ENCODE data around the gene CDK5R1. TPM values are rescaled to one million over a fixed set of nuclear protein-coding genes. Genes with fewer than 3 reads are reported as not detected.

The CDK5R1 gene
- polyA plus RNA-seq, 1 experiment = 0.22 TPM

DNA sequence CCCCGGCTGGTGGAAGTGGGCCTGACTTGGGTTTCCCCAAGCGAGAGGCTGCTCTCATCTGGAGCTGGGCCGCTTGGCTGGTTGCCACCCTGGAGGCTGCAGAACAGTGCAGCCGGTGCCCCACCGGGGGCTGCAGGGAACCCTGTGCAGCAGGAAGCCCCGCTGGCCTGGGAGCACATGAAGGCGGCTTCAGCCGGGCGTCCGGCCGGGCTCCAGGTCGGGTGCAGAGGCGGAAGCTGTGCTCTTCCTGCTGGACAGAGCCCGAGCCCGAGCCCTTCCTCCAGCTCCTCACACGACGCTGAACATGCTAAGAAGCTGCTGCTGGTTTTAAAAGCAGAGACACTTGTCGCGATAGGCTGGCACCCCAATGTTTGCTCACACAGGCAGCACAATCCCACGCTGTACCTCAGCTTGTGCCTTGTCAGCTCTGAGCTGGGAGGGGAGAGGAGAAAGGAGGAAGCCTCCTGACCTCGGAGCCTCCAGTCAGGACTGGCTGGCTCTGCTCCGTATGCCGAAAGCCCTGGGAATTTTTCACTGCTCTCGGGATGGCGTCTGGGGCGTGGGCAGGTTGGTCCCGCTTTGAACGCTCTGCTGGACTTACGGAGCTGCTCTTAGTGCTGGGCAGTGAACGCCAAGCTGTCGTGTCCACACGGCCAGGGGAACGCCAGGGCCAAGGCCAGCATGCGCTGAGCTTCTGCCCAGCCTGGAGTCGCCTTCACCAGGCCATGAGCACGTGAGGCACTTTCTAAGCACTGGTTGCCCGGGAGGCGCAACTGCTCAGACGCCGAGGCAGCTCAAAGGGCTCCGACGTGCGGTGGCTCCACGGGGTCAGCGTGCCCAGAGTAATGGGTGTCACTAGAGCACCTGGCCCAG, 8.8 kb downstream of the CDK5R1 start:
- peaks cover 6% of the 10 kb centered on the region for H3K27me3 ChIP-seq (ENCODE audit: control insufficient read depth, insufficient read depth, low read length)
- no peak overlapping the region for H3K4me3 ChIP-seq (ENCODE audit: low read depth, low read length)
- ChIA-PET POLR2A (interaction anchor here (1.0 kb wide), 1 partner anchor 52 kb away, joined by 4 read pairs; the partner anchor contains the start of gene PSMD11), CTCF (interaction anchor here (0.9 to 1.2 kb wide), 3 partner anchors 14 to 382 kb away, joined by 3 to 4 read pairs (median 3); partner anchors contain the start of gene MYO1D)
- no peaks in the 10 kb centered on the region; the same call in 1 of the 2 replicates for H3K9me3 ChIP-seq (ENCODE audit: control insufficient read depth, insufficient read depth, low read length)
- H3K27ac ChIP-seq (ENCODE audit: low read depth, low read length) = no peak overlapping the region
- DNase-seq (ENCODE audit: low read depth, low spot score) = no peak
- TF ChIP-seq, protein P1, sequence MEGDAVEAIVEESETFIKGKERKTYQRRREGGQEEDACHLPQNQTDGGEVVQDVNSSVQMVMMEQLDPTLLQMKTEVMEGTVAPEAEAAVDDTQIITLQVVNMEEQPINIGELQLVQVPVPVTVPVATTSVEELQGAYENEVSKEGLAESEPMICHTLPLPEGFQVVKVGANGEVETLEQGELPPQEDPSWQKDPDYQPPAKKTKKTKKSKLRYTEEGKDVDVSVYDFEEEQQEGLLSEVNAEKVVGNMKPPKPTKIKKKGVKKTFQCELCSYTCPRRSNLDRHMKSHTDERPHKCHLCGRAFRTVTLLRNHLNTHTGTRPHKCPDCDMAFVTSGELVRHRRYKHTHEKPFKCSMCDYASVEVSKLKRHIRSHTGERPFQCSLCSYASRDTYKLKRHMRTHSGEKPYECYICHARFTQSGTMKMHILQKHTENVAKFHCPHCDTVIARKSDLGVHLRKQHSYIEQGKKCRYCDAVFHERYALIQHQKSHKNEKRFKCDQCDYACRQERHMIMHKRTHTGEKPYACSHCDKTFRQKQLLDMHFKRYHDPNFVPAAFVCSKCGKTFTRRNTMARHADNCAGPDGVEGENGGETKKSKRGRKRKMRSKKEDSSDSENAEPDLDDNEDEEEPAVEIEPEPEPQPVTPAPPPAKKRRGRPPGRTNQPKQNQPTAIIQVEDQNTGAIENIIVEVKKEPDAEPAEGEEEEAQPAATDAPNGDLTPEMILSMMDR (IDR thresholded peaks at IDR 0.05; ENCODE audit: low read depth, low read length) = no peak

DNA sequence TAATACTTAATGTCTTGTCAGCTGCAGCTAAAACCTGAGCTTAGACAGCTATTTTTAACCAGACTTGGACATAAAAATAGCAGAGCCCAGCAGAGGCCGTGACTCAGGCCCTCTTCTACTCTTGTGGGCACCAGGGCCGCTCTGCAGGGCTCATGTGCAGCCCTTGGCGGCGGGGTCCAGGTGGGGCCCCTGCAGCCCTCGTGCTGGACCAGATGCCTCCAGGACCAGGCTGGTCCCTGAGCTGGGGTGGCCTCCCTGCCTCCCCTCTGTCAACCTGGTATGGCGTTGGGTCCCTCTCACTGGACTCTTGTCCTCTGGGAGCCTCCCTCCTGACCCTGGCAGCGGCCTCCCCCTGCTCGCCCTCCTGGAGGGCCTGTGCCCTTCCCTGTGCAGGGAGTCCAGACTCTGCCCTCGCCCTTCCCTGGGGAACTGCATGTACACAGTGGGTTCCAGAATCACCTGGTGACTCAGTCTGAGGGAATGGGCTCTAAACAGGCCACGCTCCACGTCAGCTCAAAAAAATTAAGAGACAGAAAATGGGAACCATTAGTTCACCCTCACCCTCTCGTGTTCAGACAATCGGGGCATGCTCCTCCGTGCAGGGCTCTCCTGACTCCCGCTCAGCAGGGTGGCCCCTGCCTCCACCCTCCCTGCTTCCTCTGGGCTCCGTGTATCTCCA, 9.7 kb downstream of the CDK5R1 start:
- POLR2A ChIA-PET = interaction anchor here (1.0 kb wide), 1 partner anchor 53 kb away, joined by 4 read pairs; the partner anchor contains the start of gene PSMD11
- DNase-seq (ENCODE audit: low read depth, low spot score) = peak; percentile 32

DNA sequence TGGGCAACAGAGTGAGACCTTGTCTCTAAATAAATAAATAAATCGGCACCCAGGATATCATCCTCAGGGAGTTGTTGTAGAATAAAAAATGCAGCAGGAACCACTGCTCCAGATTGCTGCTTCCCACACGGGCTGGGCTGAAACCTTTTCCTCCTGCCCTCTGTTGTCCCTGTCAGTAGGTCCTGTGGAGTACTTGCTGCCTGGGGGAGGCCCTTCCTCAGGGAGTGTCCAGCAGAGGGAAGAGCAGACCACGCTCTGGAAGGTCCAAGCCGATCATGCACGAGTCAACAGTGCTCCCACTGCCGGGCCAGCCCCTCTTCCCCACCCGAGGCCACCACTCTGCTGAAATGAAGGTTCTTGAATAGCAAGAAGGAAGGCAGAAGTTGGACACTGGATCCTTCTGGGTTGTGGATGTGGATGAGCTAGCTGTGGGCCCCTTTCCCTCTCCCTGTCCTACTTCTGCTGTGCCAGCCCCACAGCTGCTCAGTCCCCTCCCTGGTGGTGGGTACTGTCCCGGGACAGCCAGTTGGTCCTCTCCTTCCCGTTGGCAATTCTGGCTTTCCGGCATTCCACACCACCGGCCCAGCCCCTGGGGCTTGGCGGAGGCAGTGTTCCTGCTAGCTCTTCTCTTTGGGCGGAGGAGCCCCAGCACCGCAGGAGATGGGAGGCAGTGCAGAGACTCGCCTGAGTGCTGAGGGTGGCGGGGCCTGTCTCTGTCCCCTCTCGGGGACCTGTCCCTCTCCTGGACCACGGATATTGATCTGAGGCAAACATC, 10.8 kb downstream of the CDK5R1 start:
- TF ChIP-seq, protein P1 (IDR thresholded peaks at IDR 0.05; ENCODE audit: low read depth, low read length) = no peak
- ChIA-PET CTCF (no interaction called here), POLR2A (interaction anchor here (0.5 kb wide), 1 partner anchor 11 kb away, joined by 3 read pairs; no protein-coding TSS in a partner anchor)
- Histone ChIP-seq H3K4me3 (ENCODE audit: low read depth, low read length) (no peak overlapping the region), H3K27ac (ENCODE audit: low read depth, low read length) (no peak overlapping the region), H3K9me3 (ENCODE audit: control insufficient read depth, insufficient read depth, low read length) (no peaks in the 10 kb centered on the region; the same call in 1 of the 2 replicates), H3K27me3 (ENCODE audit: control insufficient read depth, insufficient read depth, low read length) (peaks cover 8% of the 10 kb centered on the region)
- no peak for DNase-seq (ENCODE audit: low read depth, low spot score)

More for the DNA sequence above, 9.7 kb downstream of the CDK5R1 start:
- H3K27me3 ChIP-seq (ENCODE audit: control insufficient read depth, insufficient read depth, low read length) = peaks cover 8% of the 10 kb centered on the region
- no peaks in the 10 kb centered on the region; the same call in 1 of the 2 replicates for H3K9me3 ChIP-seq (ENCODE audit: control insufficient read depth, insufficient read depth, low read length)
- TF ChIP-seq, protein P1 (IDR thresholded peaks at IDR 0.05; ENCODE audit: low read depth, low read length) = no peak
- H3K4me3 ChIP-seq (ENCODE audit: low read depth, low read length) = no peak overlapping the region
- H3K27ac ChIP-seq (ENCODE audit: low read depth, low read length) = peak overlapping the region; percentile 39
- CTCF ChIA-PET = interaction anchor here (0.9 to 1.2 kb wide), 3 partner anchors 13 to 381 kb away, joined by 3 to 4 read pairs (median 3); partner anchors contain the start of gene MYO1D

DNA sequence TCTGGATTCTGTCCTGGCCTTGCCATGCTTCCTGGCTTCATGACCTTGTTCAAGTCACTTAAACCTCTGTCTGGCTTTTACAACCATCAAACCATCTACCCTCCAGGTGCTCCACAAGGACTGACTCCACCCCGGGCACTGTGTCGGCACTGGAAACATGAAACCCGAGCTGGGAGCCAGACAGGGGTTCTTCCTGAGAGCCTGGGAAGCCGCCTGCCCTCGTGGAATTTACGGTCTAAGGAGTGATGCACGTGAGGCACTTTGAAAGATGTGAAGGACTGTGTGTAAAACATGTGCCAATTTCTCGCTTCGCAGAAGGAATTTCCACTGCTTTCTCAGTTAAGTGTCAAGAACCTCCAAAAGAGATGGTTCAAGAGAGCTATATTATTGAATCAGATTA, 11.6 kb downstream of the CDK5R1 start:
- Histone ChIP-seq H3K27me3 (ENCODE audit: control insufficient read depth, insufficient read depth, low read length) (peaks cover 8% of the 10 kb centered on the region), H3K4me3 (ENCODE audit: low read depth, low read length) (no peak overlapping the region), H3K9me3 (ENCODE audit: control insufficient read depth, insufficient read depth, low read length) (no peaks in the 10 kb centered on the region; the same call in 1 of the 2 replicates), H3K27ac (ENCODE audit: low read depth, low read length) (no peak overlapping the region)
- DNase-seq (ENCODE audit: low read depth, low spot score) = no peak
- TF ChIP-seq, protein P1 (IDR thresholded peaks at IDR 0.05; ENCODE audit: low read depth, low read length) = no peak
- ChIA-PET CTCF (no interaction called here), POLR2A (no interaction called here)
